Measurements from ENCODE around the gene TRIM43B.

GRCh38 chr2:95505222-95505621, 20.7 kb upstream of the TRIM43B start:
- TF ChIP-seq CTCF (IDR thresholded peaks at IDR 0.05), result no peak
- no peak for TF ChIP-seq POLR2AphosphoS5 (IDR thresholded peaks at IDR 0.05)
- no peak for TF ChIP-seq EP300 (IDR thresholded peaks at IDR 0.05)
- TF ChIP-seq POLR2A (IDR thresholded peaks at IDR 0.05), result no peak

Data from sigmoid colon (tissue), 4 donors.